OCI-LY7 (cell line): Measurements from ENCODE around the gene IGFALS.

Experiments
- EZH2phosphoT487 ChIP-seq: fragments of 200-600 bp; sonication (generic); IDR thresholded peaks from 2 replicates; pipeline ENCODE4 v1.6.1; 2018; ENCODE audit warnings: low read depth, borderline replicate concordance, mild to moderate bottlenecking, mixed run types, antibody characterized with exemption, low read length, moderate library complexity, mixed read lengths
- TF ChIP-seq, protein P1 (sequence below): fragments of 200-600 bp; sonication (generic); conservative IDR thresholded peaks from 2 replicates; pipeline ENCODE4 v1.5.1; 2014; ENCODE audit warnings: mild to moderate bottlenecking, antibody characterized with exemption, low read length, moderate library complexity, mixed read lengths

DNA sequence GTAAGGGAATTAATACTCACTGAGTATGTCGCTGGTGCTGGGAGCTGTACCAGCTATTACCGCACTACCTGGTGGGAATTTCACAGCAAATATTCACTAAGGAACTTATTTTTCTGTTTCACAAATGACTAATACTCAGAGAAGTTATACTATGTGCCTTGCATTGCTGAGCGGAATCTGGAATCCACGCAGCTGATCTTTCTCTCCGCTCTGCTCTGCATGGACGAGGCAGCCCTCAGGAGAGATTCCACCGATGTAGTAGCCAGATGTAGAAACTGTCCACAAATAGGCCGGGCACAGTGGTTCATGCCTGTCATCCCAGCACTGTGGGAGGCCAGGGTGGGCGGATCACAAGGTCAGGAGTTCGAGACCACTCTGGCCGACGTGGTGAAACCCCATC is 39.3 kb downstream of the IGFALS start:
- TF ChIP-seq, protein P1, sequence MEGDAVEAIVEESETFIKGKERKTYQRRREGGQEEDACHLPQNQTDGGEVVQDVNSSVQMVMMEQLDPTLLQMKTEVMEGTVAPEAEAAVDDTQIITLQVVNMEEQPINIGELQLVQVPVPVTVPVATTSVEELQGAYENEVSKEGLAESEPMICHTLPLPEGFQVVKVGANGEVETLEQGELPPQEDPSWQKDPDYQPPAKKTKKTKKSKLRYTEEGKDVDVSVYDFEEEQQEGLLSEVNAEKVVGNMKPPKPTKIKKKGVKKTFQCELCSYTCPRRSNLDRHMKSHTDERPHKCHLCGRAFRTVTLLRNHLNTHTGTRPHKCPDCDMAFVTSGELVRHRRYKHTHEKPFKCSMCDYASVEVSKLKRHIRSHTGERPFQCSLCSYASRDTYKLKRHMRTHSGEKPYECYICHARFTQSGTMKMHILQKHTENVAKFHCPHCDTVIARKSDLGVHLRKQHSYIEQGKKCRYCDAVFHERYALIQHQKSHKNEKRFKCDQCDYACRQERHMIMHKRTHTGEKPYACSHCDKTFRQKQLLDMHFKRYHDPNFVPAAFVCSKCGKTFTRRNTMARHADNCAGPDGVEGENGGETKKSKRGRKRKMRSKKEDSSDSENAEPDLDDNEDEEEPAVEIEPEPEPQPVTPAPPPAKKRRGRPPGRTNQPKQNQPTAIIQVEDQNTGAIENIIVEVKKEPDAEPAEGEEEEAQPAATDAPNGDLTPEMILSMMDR: no peak
- TF ChIP-seq EZH2phosphoT487: no peak
